ENCODE measurements around the gene C2orf49.

The C2orf49 gene

DNA sequence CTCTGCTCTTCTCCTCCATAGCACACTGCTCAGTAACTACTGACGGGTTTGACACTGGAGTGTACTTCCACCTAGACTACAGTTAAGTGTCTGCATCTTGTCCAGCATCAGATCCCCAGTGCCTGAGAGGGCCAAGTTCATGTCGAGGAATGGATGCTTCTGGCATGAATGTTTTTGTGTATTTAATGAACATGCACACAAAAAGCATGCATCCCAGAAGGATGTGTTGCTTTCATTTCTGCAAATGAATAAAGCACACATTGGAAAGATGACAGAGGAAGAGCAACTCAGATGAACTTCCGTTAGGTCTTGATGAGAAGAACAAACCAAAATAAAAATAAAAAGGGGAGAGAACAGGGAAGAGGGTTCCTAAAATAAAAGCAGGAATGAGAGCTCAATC is 27.9 kb downstream of the C2orf49 start:
- no peak overlapping the region for H4K91ac ChIP-seq (ENCODE audit: low read length)
- H2BK5ac ChIP-seq (ENCODE audit: low read depth, low read length, poor library complexity, severe bottlenecking), result no peak overlapping the region
- H2AFZ ChIP-seq (ENCODE audit: low read depth, low read length), result no peak overlapping the region
- H2BK12ac ChIP-seq (ENCODE audit: low read length in 2 of 2), result no peak overlapping the region
- no peak overlapping the region for H3K9ac ChIP-seq (ENCODE audit: low read length)
- H3K79me1 ChIP-seq (replicated peaks; ENCODE audit: low read length, poor library complexity, severe bottlenecking), result peaks cover 6% of the 10 kb centered on the region
- H3K27me3 ChIP-seq (ENCODE audit: control insufficient read depth in 1 of 2, insufficient read depth in 1 of 2, low read length in 2 of 2), result no peaks in the 10 kb centered on the region
- H3K4me3 ChIP-seq (ENCODE audit: insufficient read depth in 1 of 2, low read depth in 1 of 2, low read length in 2 of 2), result no peak overlapping the region
- H2BK120ac ChIP-seq (ENCODE audit: low read depth, low read length), result no peak overlapping the region
- peaks cover 11% of the 10 kb centered on the region for H3K4me1 ChIP-seq (ENCODE audit: control insufficient read depth, insufficient read depth, low read depth, low read length)
- no peak overlapping the region for H4K8ac ChIP-seq (ENCODE audit: low read length)
- H3K9me3 ChIP-seq (ENCODE audit: control insufficient read depth, low read length), result no peaks in the 10 kb centered on the region
- no peak overlapping the region for H3K4ac ChIP-seq (ENCODE audit: low read depth in 1 of 2, low read length in 2 of 2)
- no peak for DNase-seq
- H2AK5ac ChIP-seq (ENCODE audit: low read length, severe bottlenecking), result no peak overlapping the region
- no peak overlapping the region for H3K18ac ChIP-seq (ENCODE audit: low read depth in 1 of 2, low read length in 2 of 2)
- 89% methylated on average over 3 of the region's 3 CpGs for WGBS
- no peak overlapping the region for H3K23ac ChIP-seq (ENCODE audit: low read length in 2 of 2)
- no peak overlapping the region for H3K27ac ChIP-seq (ENCODE audit: low read length, poor library complexity, severe bottlenecking)
- no peak overlapping the region for H2BK15ac ChIP-seq (ENCODE audit: low read depth, poor library complexity, severe bottlenecking)
- H3K14ac ChIP-seq (ENCODE audit: low read length in 2 of 2), result no peak overlapping the region
- peaks cover 66 to 93% of the 10 kb centered on the region in 2 experiments for H3K36me3 ChIP-seq (ENCODE audit: control insufficient read depth in 1 of 2, insufficient read depth in 2 of 2, low read depth in 1 of 2, low read length in 2 of 2)
- no peak overlapping the region for H3K4me2 ChIP-seq (ENCODE audit: low read length, poor library complexity, severe bottlenecking)

DNA sequence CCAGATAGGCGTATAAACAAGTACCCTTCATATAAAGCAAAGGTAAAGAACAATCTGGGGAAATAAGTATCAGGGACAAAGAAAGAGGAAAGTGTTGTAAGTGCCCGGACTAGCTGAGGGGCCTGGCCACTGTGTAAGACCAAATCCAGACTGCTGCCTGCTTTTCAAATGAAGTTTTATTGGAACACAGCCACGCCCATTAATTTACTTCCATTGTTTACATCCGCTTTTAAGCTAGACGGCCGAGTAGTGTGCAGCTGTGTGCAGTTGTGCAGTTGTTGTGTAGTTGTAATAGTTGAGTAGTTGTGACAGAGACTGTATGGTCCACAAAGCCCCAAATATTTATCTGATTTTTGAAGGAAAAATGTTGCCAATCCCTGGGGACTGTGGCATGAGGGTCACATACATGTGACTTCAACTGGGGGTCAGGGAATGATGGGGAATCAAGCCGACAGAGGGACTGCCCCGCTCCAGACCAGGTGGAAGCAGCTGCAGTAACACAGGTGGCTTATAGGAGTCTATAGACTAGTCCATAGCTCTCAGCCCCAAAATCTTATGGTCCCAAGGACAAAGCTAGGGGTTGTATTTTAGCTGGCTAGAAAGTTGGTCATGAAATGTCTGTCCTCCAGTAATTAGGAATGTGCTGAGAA is 31.5 kb downstream of the C2orf49 start:
- H3K36me3 ChIP-seq (ENCODE audit: control insufficient read depth in 1 of 2, insufficient read depth in 2 of 2, low read depth in 1 of 2, low read length in 2 of 2), result peaks cover 69 to 94% of the 10 kb centered on the region in 2 experiments
- no peak overlapping the region for H2AK5ac ChIP-seq (ENCODE audit: low read length, severe bottlenecking)
- H4K91ac ChIP-seq (ENCODE audit: low read length), result no peak overlapping the region
- H4K8ac ChIP-seq (ENCODE audit: low read length), result no peak overlapping the region
- no peaks in the 10 kb centered on the region for H3K9me3 ChIP-seq (ENCODE audit: control insufficient read depth, low read length)
- H3K4me2 ChIP-seq (ENCODE audit: low read length, poor library complexity, severe bottlenecking), result no peak overlapping the region
- H3K4me3 ChIP-seq (ENCODE audit: insufficient read depth in 1 of 2, low read depth in 1 of 2, low read length in 2 of 2), result no peak overlapping the region
- H2BK15ac ChIP-seq (ENCODE audit: low read depth, poor library complexity, severe bottlenecking), result no peak overlapping the region
- WGBS, result 79% methylated on average over 8 of the region's 8 CpGs
- H2AFZ ChIP-seq (ENCODE audit: low read depth, low read length), result no peak overlapping the region
- H3K27me3 ChIP-seq (ENCODE audit: control insufficient read depth in 1 of 2, insufficient read depth in 1 of 2, low read length in 2 of 2), result no peaks in the 10 kb centered on the region
- H3K79me1 ChIP-seq (replicated peaks; ENCODE audit: low read length, poor library complexity, severe bottlenecking), result peaks cover 2% of the 10 kb centered on the region
- H2BK5ac ChIP-seq (ENCODE audit: low read depth, low read length, poor library complexity, severe bottlenecking), result no peak overlapping the region
- peak overlapping the region; percentile 10 for H3K27ac ChIP-seq (ENCODE audit: low read length, poor library complexity, severe bottlenecking)
- H2BK12ac ChIP-seq (ENCODE audit: low read length in 2 of 2), result no peak overlapping the region
- no peak overlapping the region for H3K14ac ChIP-seq (ENCODE audit: low read length in 2 of 2)
- H3K23ac ChIP-seq (ENCODE audit: low read length in 2 of 2), result no peak overlapping the region
- H3K18ac ChIP-seq (ENCODE audit: low read depth in 1 of 2, low read length in 2 of 2), result no peak overlapping the region
- H3K4me1 ChIP-seq (ENCODE audit: control insufficient read depth, insufficient read depth, low read depth, low read length), result peaks cover 16% of the 10 kb centered on the region
- DNase-seq, result no peak
- no peak overlapping the region for H3K4ac ChIP-seq (ENCODE audit: low read depth in 1 of 2, low read length in 2 of 2)
- H3K9ac ChIP-seq (ENCODE audit: low read length), result no peak overlapping the region
- no peak overlapping the region for H2BK120ac ChIP-seq (ENCODE audit: low read depth, low read length)

DNA sequence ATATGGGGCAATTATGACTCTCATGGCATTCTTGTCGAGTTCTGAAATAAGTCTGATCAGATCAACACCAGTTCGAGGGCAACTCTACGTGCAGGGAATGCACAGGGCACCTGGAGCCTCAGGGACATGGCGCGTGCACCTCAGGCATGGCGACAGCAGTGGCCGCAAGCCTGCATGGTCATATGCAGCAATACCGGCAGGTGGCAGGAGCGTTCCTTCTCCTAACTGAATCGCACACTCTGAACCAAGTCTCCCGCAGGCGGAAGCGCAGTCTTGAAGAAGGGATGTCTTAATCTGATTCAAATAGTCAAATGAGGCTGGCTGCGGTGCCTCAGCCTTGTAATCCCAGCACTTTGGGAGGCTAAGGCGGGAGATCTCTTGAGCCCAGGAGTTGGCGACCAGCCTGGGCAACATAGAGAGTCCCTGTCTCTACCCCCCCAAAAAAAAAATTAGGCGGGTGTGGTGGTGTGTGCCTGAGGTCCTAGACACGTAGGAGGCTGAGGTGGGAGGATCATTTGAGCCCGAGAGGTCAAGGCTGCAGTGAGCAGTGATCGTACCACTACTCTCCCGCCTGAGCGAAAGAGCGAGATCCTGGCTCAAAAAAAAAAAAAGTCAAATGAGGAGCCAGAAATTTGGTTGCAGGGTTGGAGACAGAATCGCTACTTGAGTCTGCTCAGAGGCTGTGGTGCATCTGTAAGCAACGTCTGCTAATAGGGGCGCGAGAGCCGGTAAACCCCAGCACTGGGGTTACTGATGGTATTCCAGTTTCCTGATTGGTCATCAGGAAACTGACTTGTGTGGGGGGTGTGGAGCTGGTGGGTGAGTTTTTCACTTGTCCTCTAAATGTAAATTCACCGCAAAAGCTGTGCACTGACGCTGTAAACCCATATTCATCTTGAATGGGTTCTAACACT is 32.7 kb downstream of the C2orf49 start:
- H4K8ac ChIP-seq (ENCODE audit: low read length), result peak overlapping the region; percentile 8
- peaks cover 66 to 93% of the 10 kb centered on the region in 2 experiments for H3K36me3 ChIP-seq (ENCODE audit: control insufficient read depth in 1 of 2, insufficient read depth in 2 of 2, low read depth in 1 of 2, low read length in 2 of 2)
- H4K91ac ChIP-seq (ENCODE audit: low read length), result no peak overlapping the region
- H3K4me1 ChIP-seq (ENCODE audit: control insufficient read depth, insufficient read depth, low read depth, low read length), result peaks cover 24% of the 10 kb centered on the region
- DNase-seq, result peak; percentile 85
- H3K9ac ChIP-seq (ENCODE audit: low read length), result no peak overlapping the region
- H2AFZ ChIP-seq (ENCODE audit: low read depth, low read length), result no peak overlapping the region
- no peak overlapping the region for H3K4me2 ChIP-seq (ENCODE audit: low read length, poor library complexity, severe bottlenecking)
- H2AK5ac ChIP-seq (ENCODE audit: low read length, severe bottlenecking), result peak overlapping the region; percentile 21
- H3K4me3 ChIP-seq (ENCODE audit: insufficient read depth in 1 of 2, low read depth in 1 of 2, low read length in 2 of 2), result no peak overlapping the region
- WGBS, result 62% methylated on average over 30 of the region's 30 CpGs
- peak overlapping the region; percentile 58 for H3K27ac ChIP-seq (ENCODE audit: low read length, poor library complexity, severe bottlenecking)
- no peak overlapping the region for H2BK120ac ChIP-seq (ENCODE audit: low read depth, low read length)
- no peak overlapping the region for H3K14ac ChIP-seq (ENCODE audit: low read length in 2 of 2)
- H3K4ac ChIP-seq (ENCODE audit: low read depth in 1 of 2, low read length in 2 of 2), result no peak overlapping the region
- H2BK15ac ChIP-seq (ENCODE audit: low read depth, poor library complexity, severe bottlenecking), result no peak overlapping the region
- peak overlapping the region; percentile 16 to 54 for H3K18ac ChIP-seq (ENCODE audit: low read depth in 1 of 2, low read length in 2 of 2)
- H2BK5ac ChIP-seq (ENCODE audit: low read depth, low read length, poor library complexity, severe bottlenecking), result no peak overlapping the region
- no peaks in the 10 kb centered on the region for H3K27me3 ChIP-seq (ENCODE audit: control insufficient read depth in 1 of 2, insufficient read depth in 1 of 2, low read length in 2 of 2)
- H3K9me3 ChIP-seq (ENCODE audit: control insufficient read depth, low read length), result no peaks in the 10 kb centered on the region
- peak overlapping the region in 1 of 2 experiments; percentile 35 for H2BK12ac ChIP-seq (ENCODE audit: low read length in 2 of 2)
- H3K23ac ChIP-seq (ENCODE audit: low read length in 2 of 2), result no peak overlapping the region
- peaks cover 2% of the 10 kb centered on the region for H3K79me1 ChIP-seq (replicated peaks; ENCODE audit: low read length, poor library complexity, severe bottlenecking)

DNA sequence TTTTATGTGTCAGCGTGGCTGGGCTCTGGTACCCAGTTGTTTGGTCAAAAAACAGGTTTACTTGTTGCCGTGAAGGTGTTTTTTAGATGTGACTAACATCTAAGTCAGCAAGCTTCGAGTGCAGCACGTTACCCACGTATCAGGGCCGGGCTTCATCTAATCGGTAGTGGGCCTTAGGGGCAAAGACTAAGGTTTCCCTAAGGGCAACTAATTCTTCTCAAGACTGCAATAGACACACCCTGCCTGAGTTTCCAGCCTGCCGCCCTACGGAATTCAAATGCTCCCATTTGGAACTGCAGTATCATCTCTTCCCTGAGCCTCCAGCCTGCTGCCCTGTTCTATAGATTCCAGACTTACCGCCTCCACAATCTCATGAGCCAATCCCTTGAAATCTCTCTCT is 33.8 kb downstream of the C2orf49 start:
- DNase-seq, result no peak
- H3K79me1 ChIP-seq (replicated peaks; ENCODE audit: low read length, poor library complexity, severe bottlenecking), result peaks cover 2% of the 10 kb centered on the region
- no peak overlapping the region for H3K9ac ChIP-seq (ENCODE audit: low read length)
- no peak overlapping the region for H2AFZ ChIP-seq (ENCODE audit: low read depth, low read length)
- H3K36me3 ChIP-seq (ENCODE audit: control insufficient read depth in 1 of 2, insufficient read depth in 2 of 2, low read depth in 1 of 2, low read length in 2 of 2), result peaks cover 66 to 92% of the 10 kb centered on the region in 2 experiments
- peak overlapping the region; percentile 21 for H2AK5ac ChIP-seq (ENCODE audit: low read length, severe bottlenecking)
- H3K14ac ChIP-seq (ENCODE audit: low read length in 2 of 2), result no peak overlapping the region
- peak overlapping the region; percentile 58 for H3K27ac ChIP-seq (ENCODE audit: low read length, poor library complexity, severe bottlenecking)
- no peak overlapping the region for H4K91ac ChIP-seq (ENCODE audit: low read length)
- WGBS, result 97% methylated on average over 9 of the region's 10 CpGs
- H3K4ac ChIP-seq (ENCODE audit: low read depth in 1 of 2, low read length in 2 of 2), result no peak overlapping the region
- no peaks in the 10 kb centered on the region for H3K9me3 ChIP-seq (ENCODE audit: control insufficient read depth, low read length)
- no peak overlapping the region for H2BK15ac ChIP-seq (ENCODE audit: low read depth, poor library complexity, severe bottlenecking)
- H3K23ac ChIP-seq (ENCODE audit: low read length in 2 of 2), result no peak overlapping the region
- no peak overlapping the region for H2BK120ac ChIP-seq (ENCODE audit: low read depth, low read length)
- peak overlapping the region in 1 of 2 experiments; percentile 16 for H3K18ac ChIP-seq (ENCODE audit: low read depth in 1 of 2, low read length in 2 of 2)
- H3K4me3 ChIP-seq (ENCODE audit: insufficient read depth in 1 of 2, low read depth in 1 of 2, low read length in 2 of 2), result no peak overlapping the region
- peaks cover 31% of the 10 kb centered on the region for H3K4me1 ChIP-seq (ENCODE audit: control insufficient read depth, insufficient read depth, low read depth, low read length)
- H2BK12ac ChIP-seq (ENCODE audit: low read length in 2 of 2), result no peak overlapping the region
- H3K27me3 ChIP-seq (ENCODE audit: control insufficient read depth in 1 of 2, insufficient read depth in 1 of 2, low read length in 2 of 2), result no peaks in the 10 kb centered on the region
- H3K4me2 ChIP-seq (ENCODE audit: low read length, poor library complexity, severe bottlenecking), result no peak overlapping the region
- no peak overlapping the region for H4K8ac ChIP-seq (ENCODE audit: low read length)
- no peak overlapping the region for H2BK5ac ChIP-seq (ENCODE audit: low read depth, low read length, poor library complexity, severe bottlenecking)
